Mesenchymal stem cell (in vitro differentiated cells and primary cell): ENCODE measurements around the gene PODXL2.
"Not testable (repeated sequence)": the region's sequence is repeated elsewhere in the genome, so short reads cannot be mapped to it uniquely, and the experiment has no call there.

Source experiments
- DNase-seq: peaks from one replicate; pipeline ENCODE4 v3.0.0-alpha.2; 2013
- H2AFZ ChIP-seq: one replicate; pipeline ENCODE4 v1.6.1; 2013; ENCODE audit warnings: low read depth, mild to moderate bottlenecking, control low read depth, inconsistent platforms, low read length, moderate library complexity
- H2AK5ac ChIP-seq: 2 replicates; pipeline ENCODE4 v1.6.1; 2013; ENCODE audit warnings: low read length, moderate library complexity, mild to moderate bottlenecking, inconsistent platforms; ENCODE audit not compliant: severe bottlenecking
- H2BK120ac ChIP-seq: one replicate; pipeline ENCODE4 v1.6.1; 2013; ENCODE audit warnings: low read depth, mild to moderate bottlenecking, inconsistent platforms, low read length, moderate library complexity
- H2BK12ac ChIP-seq, 2 experiments: one replicate each; pipeline ENCODE4 v1.6.1; 2013; ENCODE audit warnings: inconsistent platforms in 2 of 2, low read length in 2 of 2, mild to moderate bottlenecking in 2 of 2, moderate library complexity in 2 of 2, control low read depth in 1 of 2
- H2BK15ac ChIP-seq: one replicate; pipeline ENCODE4 v1.6.1; 2013; ENCODE audit warnings: mild to moderate bottlenecking, low read depth, inconsistent platforms; ENCODE audit not compliant: poor library complexity, severe bottlenecking
- H2BK5ac ChIP-seq: 2 replicates; pipeline ENCODE4 v1.6.1; 2013; ENCODE audit warnings: low read depth, mild to moderate bottlenecking, low read length, control low read depth, inconsistent platforms; ENCODE audit not compliant: poor library complexity, severe bottlenecking
- H3K14ac ChIP-seq, 2 experiments: one replicate each; pipeline ENCODE4 v1.6.1; 2013; ENCODE audit warnings: inconsistent platforms in 2 of 2, low read length in 2 of 2, control low read depth in 1 of 2, mild to moderate bottlenecking in 1 of 2, moderate library complexity in 1 of 2
- H3K18ac ChIP-seq, 2 experiments: one replicate each; pipeline ENCODE4 v1.6.1; 2013; ENCODE audit warnings: inconsistent platforms in 2 of 2, low read length in 2 of 2, control low read depth in 1 of 2, low read depth in 1 of 2, mild to moderate bottlenecking in 1 of 2
- H3K23ac ChIP-seq, 2 experiments: one replicate each; pipeline ENCODE4 v1.6.1; 2013; ENCODE audit warnings: inconsistent platforms in 2 of 2, low read length in 2 of 2, mild to moderate bottlenecking in 2 of 2, moderate library complexity in 2 of 2, control low read depth in 1 of 2
- H3K27ac ChIP-seq: 2 replicates; pipeline ENCODE4 v1.5.1; 2013; ENCODE audit warnings: mild to moderate bottlenecking, moderate library complexity, low read length, control low read depth, inconsistent platforms; ENCODE audit not compliant: poor library complexity, severe bottlenecking
- H3K27me3 ChIP-seq, 2 experiments: 2 replicates each; pipeline versions ENCODE4 v1.6.1 to v1.7.0; 2013; ENCODE audit warnings: low read length in 2 of 2, mild to moderate bottlenecking in 2 of 2, moderate library complexity in 2 of 2, control low read depth in 1 of 2, inconsistent platforms in 1 of 2; ENCODE audit not compliant: control insufficient read depth in 1 of 2, insufficient read depth in 1 of 2
- H3K36me3 ChIP-seq, 2 experiments: 2 replicates each; pipeline versions ENCODE4 v1.6.1 to v1.7.0; 2013; ENCODE audit warnings: low read length in 2 of 2, control low read depth in 1 of 2, inconsistent platforms in 1 of 2, low read depth in 1 of 2, mild to moderate bottlenecking in 1 of 2; ENCODE audit not compliant: insufficient read depth in 2 of 2, control insufficient read depth in 1 of 2
- H3K4ac ChIP-seq, 2 experiments: one replicate each; pipeline ENCODE4 v1.6.1; 2013; ENCODE audit warnings: inconsistent platforms in 2 of 2, low read length in 2 of 2, mild to moderate bottlenecking in 2 of 2, moderate library complexity in 2 of 2, control low read depth in 1 of 2, low read depth in 1 of 2
- H3K4me1 ChIP-seq: 2 replicates; pipeline ENCODE4 v1.6.1; 2013; ENCODE audit warnings: low read depth, low read length, control low read depth; ENCODE audit not compliant: control insufficient read depth, insufficient read depth
- H3K4me2 ChIP-seq: 2 replicates; pipeline ENCODE4 v1.6.1; 2013; ENCODE audit warnings: low read length, mild to moderate bottlenecking, inconsistent platforms; ENCODE audit not compliant: poor library complexity, severe bottlenecking
- H3K4me3 ChIP-seq, 2 experiments: 2 replicates each; pipeline versions ENCODE4 v1.5.1 to v1.7.0; 2013; ENCODE audit warnings: low read length in 2 of 2, mild to moderate bottlenecking in 2 of 2, control low read depth in 1 of 2, low read depth in 1 of 2; ENCODE audit not compliant: insufficient read depth in 1 of 2
- H3K79me1 ChIP-seq: replicated peaks from 2 replicates; pipeline ENCODE4 v1.6.1; 2013; ENCODE audit warnings: mild to moderate bottlenecking, control low read depth, low read length, inconsistent platforms; ENCODE audit not compliant: poor library complexity, severe bottlenecking
- H3K9ac ChIP-seq: 2 replicates; pipeline ENCODE4 v1.7.0; 2013; ENCODE audit warnings: mild to moderate bottlenecking, low read length, moderate library complexity
- H3K9me3 ChIP-seq: 2 replicates; pipeline ENCODE4 v1.7.0; 2013; ENCODE audit warnings: mild to moderate bottlenecking, low read length; ENCODE audit not compliant: control insufficient read depth
- H4K8ac ChIP-seq: one replicate; pipeline ENCODE4 v1.6.1; 2013; ENCODE audit warnings: inconsistent platforms, mild to moderate bottlenecking, low read length, moderate library complexity
- H4K91ac ChIP-seq: one replicate; pipeline ENCODE4 v1.6.1; 2013; ENCODE audit warnings: mild to moderate bottlenecking, low read length, inconsistent platforms
- WGBS: methylation state at CpG from one replicate; pipeline ENCODE4 v1.1.7; 2013; ENCODE audit warnings: mixed read lengths; 5-methylcytosine and 5-hydroxymethylcytosine counted together

PODXL2 gene

DNA sequence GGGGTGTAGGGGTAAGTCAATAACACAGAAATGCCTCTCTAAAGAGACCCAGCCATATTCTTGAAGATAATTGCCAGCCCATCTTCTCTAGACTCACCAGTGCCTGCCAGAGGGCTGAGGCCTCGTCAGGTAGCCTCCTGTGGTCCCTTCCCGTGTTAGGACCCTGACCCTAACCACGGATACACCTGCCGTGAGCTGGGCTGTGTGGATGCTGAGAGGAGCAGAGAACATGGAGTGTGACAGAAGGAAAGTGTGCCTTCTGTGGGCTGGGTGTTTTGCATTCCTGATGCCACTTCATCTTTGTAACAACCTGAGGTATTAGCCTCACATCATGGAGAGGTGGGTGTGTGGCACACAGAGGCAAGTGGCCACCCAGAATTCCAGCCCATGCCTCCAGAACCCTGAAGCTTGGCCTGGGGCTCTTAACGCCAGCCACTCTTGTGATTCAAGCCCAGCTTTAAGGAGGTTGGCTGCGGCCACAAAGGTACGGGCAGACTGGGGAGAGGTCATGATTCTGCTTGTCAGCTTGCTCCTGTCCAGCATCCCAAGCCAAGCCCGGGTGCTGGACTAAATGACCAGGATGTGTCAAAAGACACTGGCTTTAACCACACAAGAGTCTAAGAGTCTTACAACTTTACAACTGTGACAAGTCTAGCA, 22.7 kb downstream of the PODXL2 start:
- Histone ChIP-seq H3K27ac (no peak overlapping the region), H3K79me1 (no peaks in the 10 kb centered on the region), H3K4ac (no peak overlapping the region), H3K9ac (no peak overlapping the region), H2AFZ (no peak overlapping the region), H2BK120ac (no peak overlapping the region), H2BK12ac (no peak overlapping the region), H4K8ac (no peak overlapping the region), H3K14ac (no peak overlapping the region), H2BK15ac (no peak overlapping the region), H2BK5ac (no peak overlapping the region), H3K23ac (no peak overlapping the region), H3K4me3 (no peak overlapping the region), H3K4me2 (no peak overlapping the region), H4K91ac (no peak overlapping the region), H3K18ac (no peak overlapping the region), H3K27me3 (peaks cover 4 to 8% of the 10 kb centered on the region in 2 experiments), H3K4me1 (no peaks in the 10 kb centered on the region), H2AK5ac (no peak overlapping the region), H3K9me3 (no peaks in the 10 kb centered on the region), H3K36me3 (no peaks in the 10 kb centered on the region)
- WGBS, result 55% methylated on average over 8 of the region's 8 CpGs
- DNase-seq, result no peak

DNA sequence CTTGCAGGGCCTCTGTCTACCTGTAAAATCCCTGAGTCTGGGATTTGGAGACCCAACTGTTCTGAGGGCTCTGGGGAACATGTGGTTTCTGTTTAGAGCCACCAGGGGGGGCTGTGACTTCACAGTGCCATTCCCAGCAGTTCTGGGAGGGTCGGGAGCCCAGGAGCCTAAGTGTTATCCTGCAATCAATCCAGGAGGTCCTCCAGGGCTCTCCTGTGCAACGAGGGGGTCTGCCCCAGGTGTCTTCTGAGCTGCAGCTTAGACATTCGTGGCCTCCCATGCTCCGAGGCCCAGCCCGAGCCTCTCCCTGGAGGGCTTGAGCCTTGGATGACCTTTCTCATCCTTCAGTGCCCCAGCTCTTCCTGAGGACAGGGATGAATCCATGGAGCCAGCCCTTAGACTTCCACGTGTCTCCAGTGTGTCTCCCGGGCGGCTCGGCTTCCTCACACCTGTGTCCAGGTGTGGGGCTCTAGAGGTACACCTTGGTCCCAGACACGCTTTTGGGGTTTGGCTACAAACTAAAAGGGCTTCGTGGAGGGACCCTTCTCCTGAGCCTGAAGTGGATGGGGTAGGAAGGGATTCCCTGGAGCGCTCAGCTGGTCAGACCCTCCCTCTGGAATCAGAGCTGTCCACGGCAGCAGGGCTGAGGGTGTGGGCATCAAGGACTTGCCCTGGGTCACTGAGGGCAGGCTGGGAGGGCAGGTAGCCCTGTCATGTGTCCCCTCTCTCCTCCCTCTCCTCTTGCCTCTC, 23.4 kb downstream of the PODXL2 start:
- H3K23ac ChIP-seq, result no peak overlapping the region
- no peak overlapping the region for H3K14ac ChIP-seq
- H2BK5ac ChIP-seq, result no peak overlapping the region
- H3K27ac ChIP-seq, result no peak overlapping the region
- H4K8ac ChIP-seq, result no peak overlapping the region
- no peak overlapping the region for H2BK120ac ChIP-seq
- H4K91ac ChIP-seq, result no peak overlapping the region
- peaks cover 0 to 8% of the 10 kb centered on the region in 2 experiments for H3K27me3 ChIP-seq
- H3K9me3 ChIP-seq, result no peaks in the 10 kb centered on the region
- H2AK5ac ChIP-seq, result no peak overlapping the region
- H3K4ac ChIP-seq, result no peak overlapping the region
- H3K4me2 ChIP-seq, result no peak overlapping the region
- no peaks in the 10 kb centered on the region for H3K36me3 ChIP-seq
- H3K4me1 ChIP-seq, result no peaks in the 10 kb centered on the region
- H3K9ac ChIP-seq, result peak overlapping the region; percentile 7
- DNase-seq, result peak; percentile 67
- 61% methylated on average over 13 of the region's 13 CpGs for WGBS
- H3K79me1 ChIP-seq, result no peaks in the 10 kb centered on the region
- H2BK12ac ChIP-seq, result no peak overlapping the region
- no peak overlapping the region for H3K4me3 ChIP-seq
- H3K18ac ChIP-seq, result no peak overlapping the region
- H2BK15ac ChIP-seq, result no peak overlapping the region
- no peak overlapping the region for H2AFZ ChIP-seq

DNA sequence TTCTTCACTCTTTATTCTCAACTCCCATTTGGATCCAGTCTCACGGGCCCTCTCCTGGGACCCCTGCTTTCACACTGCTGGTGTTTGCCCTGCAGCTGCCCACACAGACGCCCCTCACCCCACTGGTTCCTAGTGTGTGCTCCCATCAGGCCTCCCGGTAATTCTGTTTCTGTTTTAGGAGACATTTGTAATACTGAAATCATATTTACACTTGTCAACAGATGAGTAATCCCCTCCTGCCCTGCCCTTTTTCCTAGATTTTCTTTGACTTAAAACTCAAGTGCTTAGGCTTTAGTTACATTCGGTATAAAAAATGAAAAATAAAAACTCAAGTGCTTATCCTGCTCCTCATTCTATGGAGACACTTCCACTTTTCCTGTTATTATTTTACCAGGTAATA, 25.4 kb downstream of the PODXL2 start:
- Histone ChIP-seq H3K9ac (no peak overlapping the region), H3K4me3 (no peak overlapping the region), H3K4me2 (no peak overlapping the region), H3K9me3 (no peaks in the 10 kb centered on the region), H3K18ac (no peak overlapping the region), H2AK5ac (no peak overlapping the region), H2AFZ (no peak overlapping the region), H2BK5ac (no peak overlapping the region), H2BK15ac (no peak overlapping the region), H3K27me3 (peaks cover 0 to 8% of the 10 kb centered on the region in 2 experiments), H2BK120ac (no peak overlapping the region), H3K27ac (no peak overlapping the region), H3K14ac (no peak overlapping the region), H3K79me1 (no peaks in the 10 kb centered on the region), H3K23ac (no peak overlapping the region), H3K4me1 (no peaks in the 10 kb centered on the region), H3K4ac (no peak overlapping the region), H4K91ac (no peak overlapping the region), H4K8ac (no peak overlapping the region), H2BK12ac (no peak overlapping the region), H3K36me3 (no peaks in the 10 kb centered on the region)
- DNase-seq, result no peak
- WGBS, result 93% methylated on average over 3 of the region's 4 CpGs

DNA sequence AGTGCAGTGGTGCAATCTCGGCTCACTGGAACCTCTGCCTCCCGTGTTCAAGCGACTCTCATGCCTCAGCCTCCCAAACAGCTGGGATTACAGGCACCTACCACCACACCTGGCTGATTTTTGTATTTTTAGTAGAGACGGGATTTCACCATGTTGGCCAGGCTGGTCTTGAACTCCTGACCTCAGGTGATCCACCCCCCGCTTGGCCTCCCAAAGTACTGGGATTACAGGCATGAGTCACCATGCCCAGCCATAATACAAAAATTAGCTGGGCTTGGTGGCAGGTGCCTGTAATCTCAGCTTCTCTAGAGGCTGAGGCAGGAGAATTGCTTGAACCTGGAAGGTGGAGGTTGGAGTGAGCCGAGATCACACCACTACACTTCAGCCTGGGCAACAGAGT, 26.0 kb downstream of the PODXL2 start:
- H2BK15ac ChIP-seq, H2BK120ac ChIP-seq, H2BK12ac ChIP-seq, H2BK5ac ChIP-seq, H4K8ac ChIP-seq, H3K23ac ChIP-seq, DNase-seq, H3K27me3 ChIP-seq, H3K14ac ChIP-seq, H3K4ac ChIP-seq, H3K4me3 ChIP-seq, H2AK5ac ChIP-seq, H3K9me3 ChIP-seq, H3K18ac ChIP-seq, H3K79me1 ChIP-seq, H3K4me2 ChIP-seq, H4K91ac ChIP-seq, H3K27ac ChIP-seq, H3K4me1 ChIP-seq, H2AFZ ChIP-seq, H3K36me3 ChIP-seq: not testable (repeated sequence)
- 94% methylated on average over 6 of the region's 6 CpGs for WGBS
- H3K9ac ChIP-seq, result peak overlapping the region; percentile 69
